ENCODE data around the gene STAT1. TPM values are rescaled to one million over a fixed set of nuclear protein-coding genes. Genes with fewer than 3 reads are reported as not detected.

Gene STAT1
- total RNA-seq, 2 donors from 2014 or later, result 80.7 to 86.4 TPM

Other genes starting within 250 kb of the STAT1 start
- gene GLS, start 133.3 kb downstream of the STAT1 start, total RNA-seq, result 100 to 1,000 TPM; 264 to 292 TPM
- gene STAT4, start 136.8 kb upstream of the STAT1 start, total RNA-seq, result 100 to 1,000 TPM; 117 to 128 TPM
- gene MYO1B, start 231.2 kb upstream of the STAT1 start, total RNA-seq, result under 1 TPM; 0.23 to 0.52 TPM

All from T-helper 17 cell (primary cell).